Panc1 (cell line): Measurements from ENCODE around the gene FAAP20. TPM values are rescaled to one million over a fixed set of nuclear protein-coding genes. Genes with fewer than 3 reads are reported as not detected.
A peak's percentile ranks its signal among the peaks of the same experiment; 100 is the strongest.

Experiments used
- ATAC-seq: fragments of 200-7000 bp; cut with Tn5 transposase; 2 replicates; pipeline ENCODE4 v1.9.1; 2020; ENCODE audit warnings: mild to moderate bottlenecking, moderate library complexity
- BruUV-seq: library from RNA; stranded (reverse); fragments of 400-500 nt; replicated peaks from 2 replicates; lab custom pipeline; 2021; lab: Mats Ljungman, UMichigan
- CTCF ChIA-PET: fragments of 300-600 bp; sonication (Branson Sonifier 250); formaldehyde crosslinking; loops from one replicate; lab custom pipeline; 2022; ENCODE audit warnings: antibody characterized with exemption; lab: Charles Lee
- POLR2A ChIA-PET: fragments of 300-600 bp; sonication (Branson Sonifier 250); formaldehyde crosslinking; loops from one replicate; lab custom pipeline; 2022; ENCODE audit warnings: antibody characterized with exemption; lab: Charles Lee
- DNase-seq: peaks from one replicate; pipeline ENCODE4 v3.0.0-alpha.2; 2010; ENCODE audit warnings: low read depth, low spot score
- H3K27ac ChIP-seq: 2 replicates; pipeline ENCODE4 v1.5.1; 2011; ENCODE audit warnings: mild to moderate bottlenecking, low read length, inconsistent platforms
- H3K27me3 ChIP-seq: fragments of 200-500 bp; sonication (Bioruptor generic); 2 replicates; pipeline ENCODE4 v1.6.0; 2014; ENCODE audit warnings: low read length, inconsistent platforms; ENCODE audit not compliant: control insufficient read depth, insufficient read depth
- H3K36me3 ChIP-seq: fragments of 200-500 bp; sonication (Bioruptor generic); 2 replicates; pipeline ENCODE4 v1.5.1; 2014; ENCODE audit warnings: inconsistent platforms, mild to moderate bottlenecking, low read length, moderate library complexity; ENCODE audit not compliant: control insufficient read depth, insufficient read depth
- H3K4me1 ChIP-seq: 2 replicates; pipeline ENCODE4 v1.5.1; 2011; ENCODE audit warnings: inconsistent platforms, mild to moderate bottlenecking, low read length, moderate library complexity; ENCODE audit not compliant: control insufficient read depth, insufficient read depth
- H3K4me3 ChIP-seq, 2 experiments: 2 replicates each; pipeline ENCODE4 v1.5.1; 2011 to 2012; ENCODE audit warnings: low read depth in 2 of 2, low read length in 2 of 2, mild to moderate bottlenecking in 2 of 2, inconsistent platforms in 1 of 2, moderate library complexity in 1 of 2
- H3K9me3 ChIP-seq: fragments of 200-500 bp; sonication (Bioruptor generic); 2 replicates; pipeline ENCODE4 v1.5.1; 2014; ENCODE audit warnings: low read depth, mild to moderate bottlenecking, inconsistent platforms, low read length, moderate library complexity; ENCODE audit not compliant: control insufficient read depth, insufficient read depth
- CTCF ChIP-seq: fragments of 450-650 bp; IDR thresholded peaks from 2 replicates; pipeline ENCODE4 v1.5.1; 2017; ENCODE audit warnings: mild to moderate bottlenecking
- POLR2AphosphoS5 ChIP-seq: IDR thresholded peaks from 2 replicates; pipeline ENCODE4 v1.6.1; 2012; ENCODE audit warnings: mild to moderate bottlenecking, low read depth, low read length, moderate library complexity
- REST ChIP-seq, 2 experiments: IDR thresholded peaks; 2 replicates each; pipeline ENCODE4 v1.6.1; 2011 to 2012; ENCODE audit warnings: low read depth in 2 of 2, control low read depth in 1 of 2, low read length in 1 of 2, mild to moderate bottlenecking in 1 of 2, moderate library complexity in 1 of 2; ENCODE audit not compliant: insufficient read depth in 1 of 2
- SIN3A ChIP-seq: IDR thresholded peaks from 2 replicates; pipeline ENCODE4 v1.6.1; 2012; ENCODE audit warnings: low read depth, mild to moderate bottlenecking, low read length, moderate library complexity, borderline replicate concordance; ENCODE audit not compliant: insufficient read depth
- TCF7L2 ChIP-seq: IDR thresholded peaks from 2 replicates; pipeline ENCODE4 v1.6.1; 2011; ENCODE audit warnings: mild to moderate bottlenecking, low read depth, low read length, inconsistent platforms
- in situ Hi-C: cut with HindIII; loops from 2 replicates; pipeline ENCODE4 v1.10.0; 2016; ENCODE audit warnings: low sequenced_read_pairs, low pct_unique_long_range_greater_than_20kb
- intact Hi-C: fragments of 100-400 bp; cut with micrococcal nuclease; formaldehyde crosslinking; loops from one replicate; pipeline ENCODE4 v1.10.0; 2022; ENCODE audit not compliant: unreplicated experiment
- total RNA-seq: library from RNA; stranded (reverse); gene quantifications from one replicate; pipeline ENCODE4 v1.2.1, GENCODE V29; 2021; ENCODE audit not compliant: unreplicated experiment

FAAP20 gene
- total RNA-seq, 1 experiment from 2014 or later, result 177 TPM

DNA sequence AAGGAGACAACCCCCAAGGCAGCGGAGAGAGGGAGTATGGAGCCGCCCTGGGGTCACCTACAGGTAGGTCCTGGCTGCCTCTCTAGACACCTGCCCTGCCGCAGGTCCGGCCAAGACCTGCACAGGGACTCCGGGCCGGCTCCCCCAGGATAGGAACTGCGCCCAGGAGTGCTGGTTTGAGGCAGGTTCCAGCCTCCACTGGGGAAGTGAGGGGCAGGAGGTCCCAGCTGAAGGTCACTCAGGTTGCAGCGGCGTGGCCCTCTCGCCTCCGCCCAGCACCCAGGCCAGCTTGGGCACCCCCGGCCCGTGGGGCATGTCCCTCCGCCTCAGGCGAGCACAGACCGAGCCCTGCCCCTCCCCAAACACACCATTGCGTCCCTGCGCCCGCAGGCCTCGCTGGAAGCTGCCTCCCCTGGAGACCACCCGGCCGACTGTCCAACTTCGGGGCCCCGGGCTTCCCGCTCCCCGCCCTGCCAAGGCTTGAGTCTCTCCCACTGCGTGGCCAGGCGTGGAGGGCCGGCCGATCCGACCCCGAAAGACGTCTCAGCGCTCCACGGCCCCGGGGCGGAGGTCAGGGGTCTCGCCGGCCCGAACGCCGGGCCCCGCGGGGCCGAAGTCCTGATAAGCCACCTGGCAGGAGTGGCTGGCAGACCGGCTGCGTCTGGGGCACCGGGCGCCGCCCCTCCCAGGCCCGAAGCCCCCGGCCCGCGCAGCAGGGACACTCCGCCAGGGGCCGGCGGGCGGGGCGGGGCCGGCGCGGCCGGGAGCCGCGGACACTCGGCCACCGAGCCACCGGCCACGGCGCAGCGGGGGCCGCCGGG, 32.2 kb upstream of the FAAP20 start:
- H3K27me3 ChIP-seq, result no peaks in the 10 kb centered on the region
- TF ChIP-seq TCF7L2 (no peak), SIN3A (no peak), REST (IDR thresholded peaks at IDR 0.05; ENCODE audit: insufficient read depth in 1 of 2, low read depth in 2 of 2, low read length in 1 of 2) (no peak), POLR2AphosphoS5 (no peak; the same call in 1 of the 2 replicates), CTCF (no peak)
- POLR2A ChIA-PET, result interaction anchor here (0.6 kb wide), 1 partner anchor 27 kb away, joined by 3 read pairs; no protein-coding TSS in a partner anchor
- in situ Hi-C loops, result no loop called here
- BruUV-seq, result no TSS peak
- H3K9me3 ChIP-seq, result no peaks in the 10 kb centered on the region
- H3K4me3 ChIP-seq, result peak overlapping the region; percentile 58 to 61
- intact Hi-C loops, result no loop called here
- H3K4me1 ChIP-seq, result peaks cover 6% of the 10 kb centered on the region
- peaks cover 2% of the 10 kb centered on the region; the same call in 1 of the 2 replicates for H3K36me3 ChIP-seq
- DNase-seq, result no peak
- peak overlapping the region; percentile 68 for H3K27ac ChIP-seq
- peak; percentile 1; the same call in 1 of the 2 replicates for ATAC-seq
- CTCF ChIA-PET, result no interaction called here

DNA sequence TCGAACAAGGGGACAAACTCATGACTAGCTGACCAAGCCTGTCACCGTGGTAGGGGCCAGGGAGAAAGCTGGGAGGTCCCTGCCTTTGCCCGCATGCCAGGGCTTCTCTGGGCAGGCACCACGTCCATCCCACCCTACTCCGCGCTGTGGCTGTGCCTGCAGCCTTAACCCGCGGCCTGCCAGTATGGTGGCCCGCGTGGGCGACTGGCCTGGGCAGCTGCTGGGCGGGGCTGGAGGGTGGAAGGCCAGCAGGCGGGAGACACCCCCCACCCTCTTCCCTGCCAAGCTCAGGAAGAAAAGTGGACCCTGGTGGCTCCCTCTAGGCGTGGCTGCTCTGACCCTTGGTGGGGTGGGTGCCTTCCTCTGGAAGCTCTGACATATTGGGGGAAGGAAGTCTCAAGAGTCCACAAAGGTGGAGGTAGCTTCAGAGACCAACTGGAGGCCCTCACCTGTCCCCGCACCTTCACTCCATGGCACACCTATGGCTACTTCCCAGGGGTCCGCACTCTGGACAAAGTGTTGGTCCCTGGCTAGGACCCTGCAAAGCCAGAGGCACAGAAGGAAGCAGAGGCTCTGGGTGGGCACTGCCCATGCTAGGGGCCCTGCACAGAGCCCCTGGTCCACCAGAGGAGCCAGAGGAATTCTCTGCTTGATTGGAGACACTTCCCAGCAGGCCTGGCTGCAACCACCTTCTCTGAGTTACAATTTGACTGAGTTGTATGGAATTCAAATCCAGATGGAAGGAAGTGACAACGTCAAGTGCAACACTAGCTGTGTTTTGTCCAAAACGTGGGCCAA, 30.3 kb upstream of the FAAP20 start:
- POLR2A ChIA-PET, result no interaction called here
- in situ Hi-C loops, result no loop called here
- Histone ChIP-seq H3K27ac (no peak overlapping the region), H3K27me3 (no peaks in the 10 kb centered on the region), H3K9me3 (no peaks in the 10 kb centered on the region), H3K4me3 (no peak overlapping the region), H3K36me3 (peaks cover 2% of the 10 kb centered on the region; the same call in 1 of the 2 replicates), H3K4me1 (peaks cover 6% of the 10 kb centered on the region)
- TF ChIP-seq CTCF (no peak), POLR2AphosphoS5 (no peak), SIN3A (no peak), TCF7L2 (no peak)
- TSS peak; percentile 91 for BruUV-seq
- CTCF ChIA-PET, result interaction anchor here (0.7 to 1.1 kb wide), 2 partner anchors 30 to 157 kb away, joined by 3 read pairs; partner anchors contain the start of gene FAAP20
- intact Hi-C loops, result no loop called here
- no peak for ATAC-seq
- no peak for DNase-seq
